ENCODE measurements around the gene CHEK2.
"Not testable (repeated sequence)": the region's sequence is repeated elsewhere in the genome, so short reads cannot be mapped to it uniquely, and the experiment has no call there.

Gene CHEK2

DNA sequence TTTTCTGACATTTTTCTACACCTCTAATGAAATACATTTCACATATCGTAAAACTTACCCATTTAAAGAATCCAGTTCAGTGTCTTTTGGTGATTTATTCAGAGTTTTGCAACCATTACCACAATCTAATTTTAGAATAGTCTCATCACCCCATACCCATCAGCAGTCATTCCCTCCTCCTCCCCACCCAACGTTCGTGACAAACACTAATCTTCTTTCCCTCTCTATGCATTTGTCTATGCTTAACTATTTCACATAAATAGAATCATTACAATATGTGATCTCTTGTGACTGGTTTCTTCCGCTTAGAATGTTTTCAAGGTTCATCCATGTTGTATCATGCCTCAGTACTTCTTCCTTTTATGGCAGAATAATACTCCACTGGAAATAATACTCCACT lies 71.5 kb downstream of the CHEK2 start:
- no peak for TF ChIP-seq CTCF (conservative IDR thresholded peaks at IDR 0.05; ENCODE audit: low read depth, low read length)
- Histone ChIP-seq H3K27ac (no peak overlapping the region), H3K27me3 (ENCODE audit: insufficient read depth, low read depth) (peaks cover 15% of the 10 kb centered on the region), H3K4me2 (no peak overlapping the region), H3K4me3 (IDR thresholded peaks at IDR 0.05; ENCODE audit: insufficient read depth, low read depth, low read length) (no peak overlapping the region), H3K9ac (no peak overlapping the region), H3K4me1 (ENCODE audit: low read depth, poor library complexity, severe bottlenecking) (peaks cover 24% of the 10 kb centered on the region), H2AFZ (ENCODE audit: low read depth) (no peak overlapping the region), H4K20me1 (ENCODE audit: insufficient read depth) (no peaks in the 10 kb centered on the region), H3K79me2 (ENCODE audit: insufficient read depth, low read depth) (no peaks in the 10 kb centered on the region), H3K36me3 (ENCODE audit: insufficient read depth) (no peaks in the 10 kb centered on the region)

DNA sequence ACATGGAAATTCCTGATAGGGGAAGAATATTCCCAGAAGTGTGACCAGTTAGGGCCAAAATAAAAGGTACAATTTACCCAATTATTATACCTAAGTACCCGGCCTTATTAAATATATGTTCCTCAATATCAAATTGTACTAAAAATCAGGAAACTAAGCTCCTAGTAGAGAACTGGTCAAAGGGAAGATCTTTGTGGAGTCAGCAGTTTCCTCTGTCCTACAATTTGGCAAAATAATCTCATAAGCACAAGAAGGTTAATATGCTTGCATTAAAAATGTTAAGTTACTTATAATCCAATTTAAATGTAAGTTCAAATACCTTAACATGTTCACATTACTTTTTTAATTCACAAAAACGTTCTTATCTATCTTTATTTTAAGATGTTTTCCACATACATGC lies 72.2 kb downstream of the CHEK2 start:
- no peaks in the 10 kb centered on the region for H4K20me1 ChIP-seq (ENCODE audit: insufficient read depth)
- no peak overlapping the region for H3K4me2 ChIP-seq
- H3K4me1 ChIP-seq (ENCODE audit: low read depth, poor library complexity, severe bottlenecking): peaks cover 17% of the 10 kb centered on the region

DNA sequence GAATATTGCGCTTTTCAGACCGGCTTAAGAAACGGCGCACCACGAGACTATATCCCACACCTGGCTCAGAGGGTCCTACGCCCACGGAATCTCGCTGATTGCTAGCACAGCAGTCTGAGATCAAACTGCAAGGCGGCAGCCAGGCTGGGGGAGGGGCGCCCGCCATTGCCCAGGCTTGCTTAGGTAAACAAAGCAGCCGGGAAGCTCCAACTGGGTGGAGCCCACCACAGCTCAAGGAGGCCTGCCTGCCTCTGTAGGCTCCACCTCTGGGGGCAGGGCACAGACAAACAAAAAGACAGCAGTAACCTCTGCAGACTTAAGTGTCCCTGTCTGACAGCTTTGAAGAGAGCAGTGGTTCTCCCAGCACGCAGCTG lies 78.1 kb downstream of the CHEK2 start:
- H3K4me2 ChIP-seq; H3K36me3 ChIP-seq (ENCODE audit: insufficient read depth); H2AFZ ChIP-seq (ENCODE audit: low read depth); H3K9ac ChIP-seq; H3K27me3 ChIP-seq (ENCODE audit: insufficient read depth, low read depth); H3K4me1 ChIP-seq (ENCODE audit: low read depth, poor library complexity, severe bottlenecking); H3K79me2 ChIP-seq (ENCODE audit: insufficient read depth, low read depth); H3K27ac ChIP-seq; H3K4me3 ChIP-seq (IDR thresholded peaks at IDR 0.05; ENCODE audit: insufficient read depth, low read depth, low read length); H4K20me1 ChIP-seq (ENCODE audit: insufficient read depth): not testable (repeated sequence)

More for the DNA sequence above, 72.2 kb downstream of the CHEK2 start:
- Histone ChIP-seq H3K27me3 (ENCODE audit: insufficient read depth, low read depth) (peaks cover 10% of the 10 kb centered on the region; the same call in 1 of the 2 replicates), H3K9ac (no peak overlapping the region), H2AFZ (ENCODE audit: low read depth) (no peak overlapping the region), H3K27ac (no peak overlapping the region), H3K4me3 (IDR thresholded peaks at IDR 0.05; ENCODE audit: insufficient read depth, low read depth, low read length) (no peak overlapping the region), H3K36me3 (ENCODE audit: insufficient read depth) (no peaks in the 10 kb centered on the region), H3K79me2 (ENCODE audit: insufficient read depth, low read depth) (no peaks in the 10 kb centered on the region)
- TF ChIP-seq CTCF (conservative IDR thresholded peaks at IDR 0.05; ENCODE audit: low read depth, low read length): no peak

- no peaks in the 10 kb centered on the region for H3K79me2 ChIP-seq (ENCODE audit: insufficient read depth, low read depth)
- no peak overlapping the region for H3K4me2 ChIP-seq
- H3K36me3 ChIP-seq (ENCODE audit: insufficient read depth): no peaks in the 10 kb centered on the region
- no peaks in the 10 kb centered on the region for H3K4me1 ChIP-seq (ENCODE audit: low read depth, poor library complexity, severe bottlenecking)
- no peak overlapping the region for H2AFZ ChIP-seq (ENCODE audit: low read depth)
- no peaks in the 10 kb centered on the region for H4K20me1 ChIP-seq (ENCODE audit: insufficient read depth)
- H3K9ac ChIP-seq: no peak overlapping the region
- H3K4me3 ChIP-seq (IDR thresholded peaks at IDR 0.05; ENCODE audit: insufficient read depth, low read depth, low read length): no peak overlapping the region
- no peak overlapping the region for H3K27ac ChIP-seq
- no peaks in the 10 kb centered on the region for H3K27me3 ChIP-seq (ENCODE audit: insufficient read depth, low read depth)
- no peak for TF ChIP-seq CTCF (conservative IDR thresholded peaks at IDR 0.05; ENCODE audit: low read depth, low read length)
Measured at GRCh38 chr22:28658448-28658847, 83.2 kb downstream of the CHEK2 start.

DNA sequence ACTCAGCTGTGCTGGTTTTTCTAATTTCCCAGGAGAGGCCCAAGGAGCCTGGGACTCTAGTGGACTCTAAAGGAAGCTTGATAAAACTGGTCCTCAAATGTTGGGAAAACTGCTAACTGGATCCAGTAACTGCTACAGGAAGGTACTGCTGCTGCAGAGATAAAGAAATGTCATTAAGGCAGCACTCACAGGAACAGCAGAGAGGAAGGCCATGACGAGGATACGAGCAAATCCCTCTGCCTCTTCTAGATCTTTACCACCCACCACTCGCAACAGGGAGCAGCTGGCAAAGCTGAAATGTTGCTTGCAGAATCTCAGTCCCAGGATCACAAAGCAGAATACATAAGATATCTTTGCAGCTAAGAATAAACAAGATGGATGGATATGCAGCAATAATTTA lies 85.4 kb downstream of the CHEK2 start:
- H3K79me2 ChIP-seq (ENCODE audit: insufficient read depth, low read depth): no peaks in the 10 kb centered on the region
- H3K4me3 ChIP-seq (IDR thresholded peaks at IDR 0.05; ENCODE audit: insufficient read depth, low read depth, low read length): no peak overlapping the region
- no peak overlapping the region for H3K27ac ChIP-seq
- no peak overlapping the region for H3K9ac ChIP-seq
- H3K27me3 ChIP-seq (ENCODE audit: insufficient read depth, low read depth): no peaks in the 10 kb centered on the region
- no peaks in the 10 kb centered on the region for H3K4me1 ChIP-seq (ENCODE audit: low read depth, poor library complexity, severe bottlenecking)
- no peak for TF ChIP-seq CTCF (conservative IDR thresholded peaks at IDR 0.05; ENCODE audit: low read depth, low read length)
- H3K4me2 ChIP-seq: no peak overlapping the region
- no peaks in the 10 kb centered on the region for H4K20me1 ChIP-seq (ENCODE audit: insufficient read depth)
- no peak overlapping the region for H2AFZ ChIP-seq (ENCODE audit: low read depth)
- no peaks in the 10 kb centered on the region for H3K36me3 ChIP-seq (ENCODE audit: insufficient read depth)

Measured in KMS-11 (cell line).